ENCODE results near the gene RNF39.

DNA sequence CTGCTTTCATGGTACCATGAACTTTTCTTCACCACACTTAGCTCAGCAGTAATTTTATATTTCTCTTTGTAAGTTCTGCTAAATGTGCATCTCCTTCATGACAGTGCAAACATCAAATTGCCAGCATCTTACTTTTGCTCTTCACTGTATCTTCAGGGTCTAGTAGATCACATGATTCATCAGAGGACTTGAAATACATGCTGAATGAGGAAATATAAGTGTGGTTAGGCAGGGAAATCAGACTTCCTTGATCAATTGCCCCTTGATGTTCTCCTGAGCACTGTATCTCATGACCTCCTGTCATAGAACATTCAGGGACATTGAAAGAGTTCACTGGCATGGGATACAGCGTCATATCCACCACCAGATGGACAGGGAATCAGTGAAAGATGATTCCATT is 39.8 kb downstream of the RNF39 start:
- TF ChIP-seq, protein P1, sequence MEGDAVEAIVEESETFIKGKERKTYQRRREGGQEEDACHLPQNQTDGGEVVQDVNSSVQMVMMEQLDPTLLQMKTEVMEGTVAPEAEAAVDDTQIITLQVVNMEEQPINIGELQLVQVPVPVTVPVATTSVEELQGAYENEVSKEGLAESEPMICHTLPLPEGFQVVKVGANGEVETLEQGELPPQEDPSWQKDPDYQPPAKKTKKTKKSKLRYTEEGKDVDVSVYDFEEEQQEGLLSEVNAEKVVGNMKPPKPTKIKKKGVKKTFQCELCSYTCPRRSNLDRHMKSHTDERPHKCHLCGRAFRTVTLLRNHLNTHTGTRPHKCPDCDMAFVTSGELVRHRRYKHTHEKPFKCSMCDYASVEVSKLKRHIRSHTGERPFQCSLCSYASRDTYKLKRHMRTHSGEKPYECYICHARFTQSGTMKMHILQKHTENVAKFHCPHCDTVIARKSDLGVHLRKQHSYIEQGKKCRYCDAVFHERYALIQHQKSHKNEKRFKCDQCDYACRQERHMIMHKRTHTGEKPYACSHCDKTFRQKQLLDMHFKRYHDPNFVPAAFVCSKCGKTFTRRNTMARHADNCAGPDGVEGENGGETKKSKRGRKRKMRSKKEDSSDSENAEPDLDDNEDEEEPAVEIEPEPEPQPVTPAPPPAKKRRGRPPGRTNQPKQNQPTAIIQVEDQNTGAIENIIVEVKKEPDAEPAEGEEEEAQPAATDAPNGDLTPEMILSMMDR (IDR thresholded peaks at IDR 0.05; ENCODE audit: low read length) = no peak
- no peak for TF ChIP-seq EZH2 (IDR thresholded peaks at IDR 0.05; ENCODE audit: borderline replicate concordance, low read length)

Data from OCI-LY1 (cell line).